GM18951 (cell line): ENCODE data around the gene SAMD13.

Experiments
- POLR2A ChIP-seq: IDR thresholded peaks from 4 replicates; pipeline ENCODE4 v1.6.1; 2011; ENCODE audit warnings: mild to moderate bottlenecking; ENCODE audit not compliant: insufficient read length, insufficient read depth; ENCODE audit errors: extremely low read depth
- in situ Hi-C: fragments of 300-500 bp; cut with MboI; formaldehyde crosslinking; loops from one replicate; pipeline ENCODE4 v1.12.0; 2022; ENCODE audit warnings: low sequenced_read_pairs, mixed read lengths, inconsistent platforms; ENCODE audit not compliant: unreplicated experiment

Gene SAMD13

GRCh38 chr1:84339503-84339902, 38.0 kb downstream of the SAMD13 start:
- no peak for TF ChIP-seq POLR2A
- in situ Hi-C loops: no loop called here

GRCh38 chr1:84344286-84344685, 42.8 kb downstream of the SAMD13 start:
- in situ Hi-C loops: no loop called here

DNA sequence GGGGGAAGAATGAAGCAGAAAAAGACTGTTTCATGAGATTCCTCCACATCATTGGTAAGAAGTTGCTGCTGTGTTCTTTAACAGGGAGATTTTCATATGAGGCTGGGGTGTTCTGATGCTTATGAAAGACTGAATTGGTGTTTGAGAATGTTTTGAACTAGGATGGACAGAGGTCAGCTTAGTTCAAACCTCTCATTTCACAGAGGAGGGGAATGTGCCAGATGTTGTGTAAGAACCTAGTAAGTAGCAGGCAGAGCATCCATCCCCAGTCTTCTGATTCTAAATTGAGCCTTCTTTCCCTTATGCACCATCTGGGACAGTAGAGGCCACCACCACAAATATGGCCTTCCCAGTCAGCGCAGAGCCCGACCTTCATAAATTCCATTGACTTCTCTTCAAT, 43.7 kb downstream of the SAMD13 start:
- in situ Hi-C loops: no loop called here
- no peak for TF ChIP-seq POLR2A

More at GRCh38 chr1:84344286-84344685, 42.8 kb downstream of the SAMD13 start:
- no peak for TF ChIP-seq POLR2A

GRCh38 chr1:84347271-84347931, 45.9 kb downstream of the SAMD13 start:
- TF ChIP-seq POLR2A: no peak
- in situ Hi-C loops: no loop called here

GRCh38 chr1:84347932-84348555, 46.5 kb downstream of the SAMD13 start:
- no peak for TF ChIP-seq POLR2A
- in situ Hi-C loops: no loop called here

GRCh38 chr1:84348759-84349158, 47.3 kb downstream of the SAMD13 start:
- in situ Hi-C loops: no loop called here
- TF ChIP-seq POLR2A: no peak

- TF ChIP-seq POLR2A: no peak
- in situ Hi-C loops: no loop called here
These were observed 48.6 kb downstream of the SAMD13 start for GRCh38 chr1:84350104-84350503.

- in situ Hi-C loops: no loop called here
- TF ChIP-seq POLR2A: no peak
These were observed 49.0 kb downstream of the SAMD13 start for GRCh38 chr1:84350550-84350949.

GRCh38 chr1:84352298-84353106, 51.0 kb downstream of the SAMD13 start:
- TF ChIP-seq POLR2A: no peak
- in situ Hi-C loops: no loop called here

GRCh38 chr1:84353695-84354094, 52.2 kb downstream of the SAMD13 start:
- no peak for TF ChIP-seq POLR2A
- in situ Hi-C loops: no loop called here

GRCh38 chr1:84355556-84355955, 54.0 kb downstream of the SAMD13 start:
- in situ Hi-C loops: no loop called here
- TF ChIP-seq POLR2A: no peak

- in situ Hi-C loops: no loop called here
- TF ChIP-seq POLR2A: no peak
These were observed 55.4 kb downstream of the SAMD13 start for GRCh38 chr1:84356881-84357280.

- in situ Hi-C loops: no loop called here
These were observed 57.2 kb downstream of the SAMD13 start for GRCh38 chr1:84358695-84359094.

More at GRCh38 chr1:84358695-84359094, 57.2 kb downstream of the SAMD13 start:
- no peak for TF ChIP-seq POLR2A
